HG03460 (cell line): ENCODE results near the gene ZYX.
"Not testable (repeated sequence)": the region's sequence is repeated elsewhere in the genome, so short reads cannot be mapped to it uniquely, and the experiment has no call there.

ENCODE experiments used
- ATAC-seq: cut with Tn5 transposase; IDR thresholded peaks from one replicate; pipeline ENCODE4 v1.9.1; 2021; ENCODE audit not compliant: unreplicated experiment

Gene ZYX

DNA sequence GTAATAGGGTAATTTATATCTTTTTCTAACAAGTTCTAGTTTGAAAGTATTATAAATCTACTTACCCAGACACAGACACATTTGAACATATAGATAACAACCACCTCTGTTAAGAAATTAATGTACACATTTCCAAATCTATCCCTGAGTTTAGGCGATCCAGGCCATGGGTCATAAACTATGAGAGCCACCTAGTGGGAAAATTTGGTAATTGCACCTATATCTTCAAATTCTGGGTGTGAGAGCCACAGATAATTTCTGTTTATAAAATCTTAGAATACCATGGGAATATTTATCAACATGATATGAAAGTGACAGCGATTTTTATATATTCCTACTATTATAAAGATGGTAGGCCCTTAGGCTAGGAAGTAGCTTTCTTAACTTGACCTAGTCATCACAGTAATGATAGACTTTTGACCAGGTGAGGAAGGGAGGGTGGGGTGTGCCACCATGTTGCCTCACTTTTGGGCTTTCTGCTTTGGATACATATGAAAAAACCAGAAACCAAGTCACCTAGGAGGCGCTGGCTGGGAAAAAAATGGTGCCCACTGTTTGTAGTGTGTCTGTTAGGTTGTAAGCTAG lies 35.5 kb downstream of the ZYX start:
- ATAC-seq, result peak; percentile 74

DNA sequence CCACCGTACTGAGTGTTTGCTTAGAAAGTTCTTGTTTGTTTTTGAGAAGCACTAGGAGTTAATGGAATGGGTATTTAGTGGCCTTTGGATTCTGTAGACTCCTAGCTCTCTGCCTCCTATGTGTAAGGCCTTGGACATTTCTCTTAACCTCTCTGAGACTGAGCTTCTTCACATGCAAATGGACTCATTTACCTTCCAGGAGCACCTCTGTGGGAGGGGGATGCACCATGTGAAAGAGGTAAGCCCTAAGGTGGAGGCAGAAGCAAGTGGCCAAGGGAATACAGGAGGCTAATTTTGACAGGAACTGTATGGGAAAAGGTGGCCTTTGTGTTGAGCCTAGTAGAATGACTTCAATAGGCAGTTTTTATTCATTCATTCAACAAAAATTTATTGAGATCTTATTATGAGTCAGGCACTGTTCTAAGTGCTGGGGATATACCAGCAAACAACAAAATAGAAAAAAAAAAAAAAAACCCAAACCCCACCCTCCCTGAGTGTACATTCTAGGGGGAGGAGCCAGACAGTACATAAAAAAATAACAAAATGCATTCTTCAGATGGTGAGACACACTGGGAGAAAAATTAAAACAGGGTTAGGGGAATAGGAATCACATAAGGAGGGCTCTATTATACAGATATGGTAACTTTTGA lies 36.7 kb downstream of the ZYX start:
- ATAC-seq, result no peak

DNA sequence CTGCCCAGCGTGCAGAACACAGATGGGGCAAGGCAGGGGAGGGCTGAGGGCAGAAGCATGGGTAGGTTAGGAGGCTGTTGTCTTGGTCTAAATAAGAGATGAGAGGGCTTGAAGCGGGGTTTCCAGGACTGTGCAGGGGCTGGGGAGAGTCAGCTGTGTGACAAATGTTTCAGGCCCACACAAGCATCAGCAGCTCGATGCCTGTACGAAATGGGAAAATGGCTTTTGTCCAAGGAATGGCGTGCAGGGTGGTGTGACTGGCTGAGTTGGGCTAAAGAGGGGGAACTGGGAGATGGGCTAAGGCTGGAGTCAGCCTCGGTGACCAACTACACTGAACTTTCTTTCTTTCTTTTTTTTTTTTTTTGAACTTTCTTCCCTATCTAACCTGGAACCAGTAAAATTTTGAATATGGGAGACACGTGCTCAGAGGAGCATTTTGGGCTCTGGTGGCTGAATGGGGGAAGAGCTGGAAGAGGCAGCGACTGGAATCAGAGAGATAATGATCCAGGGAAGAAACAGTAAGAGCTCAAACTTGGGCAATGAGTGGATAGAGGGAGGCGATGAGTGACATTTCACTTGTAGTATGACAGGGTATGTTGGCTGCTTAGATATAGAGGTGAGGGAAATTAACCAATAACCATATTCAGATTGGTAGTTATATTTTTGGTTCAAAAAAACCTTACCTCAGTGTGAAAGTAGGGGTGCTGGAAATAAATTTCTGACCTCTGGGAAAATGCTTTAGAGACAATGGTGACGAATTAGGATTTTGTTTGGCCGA lies 37.7 kb downstream of the ZYX start:
- no peak for ATAC-seq

DNA sequence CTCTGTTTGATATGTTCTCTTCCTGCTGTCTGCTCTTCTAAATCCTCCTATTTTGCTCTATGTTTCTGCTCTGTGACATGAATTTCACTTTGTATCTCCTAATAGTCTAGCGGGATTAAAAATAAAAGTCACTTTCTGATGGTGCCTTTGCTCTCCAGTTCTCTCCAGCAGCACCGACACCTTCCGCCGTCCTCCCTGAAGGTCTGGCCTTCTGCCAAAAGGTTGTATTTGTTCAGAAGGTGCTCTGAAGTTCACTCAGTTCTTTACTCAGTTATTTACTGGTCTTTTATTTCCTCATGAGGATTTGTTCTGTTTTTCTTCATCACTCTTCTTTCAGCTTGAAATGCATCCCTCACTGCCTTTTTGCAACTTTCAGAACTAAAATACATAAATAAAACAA lies 38.7 kb downstream of the ZYX start:
- ATAC-seq, result no peak

DNA sequence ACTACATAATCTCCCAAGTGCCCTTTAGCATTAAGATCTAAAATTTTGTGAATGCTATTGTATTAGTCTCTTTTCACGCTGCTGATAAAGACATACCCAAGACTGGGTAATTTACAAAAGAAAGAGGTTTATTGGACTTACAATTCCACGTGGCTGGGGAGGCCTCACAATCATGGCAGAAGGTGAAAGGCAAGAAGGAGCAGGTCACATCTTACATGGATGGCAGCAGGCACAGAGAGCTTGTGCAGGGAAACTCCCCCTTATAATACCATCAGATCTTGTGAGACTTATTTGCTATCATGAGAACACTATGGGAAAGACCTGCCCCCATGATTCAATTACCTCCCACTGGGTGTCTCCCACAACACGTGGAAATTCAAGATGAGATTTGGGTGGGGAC lies 39.5 kb downstream of the ZYX start:
- not testable (repeated sequence) for ATAC-seq

DNA sequence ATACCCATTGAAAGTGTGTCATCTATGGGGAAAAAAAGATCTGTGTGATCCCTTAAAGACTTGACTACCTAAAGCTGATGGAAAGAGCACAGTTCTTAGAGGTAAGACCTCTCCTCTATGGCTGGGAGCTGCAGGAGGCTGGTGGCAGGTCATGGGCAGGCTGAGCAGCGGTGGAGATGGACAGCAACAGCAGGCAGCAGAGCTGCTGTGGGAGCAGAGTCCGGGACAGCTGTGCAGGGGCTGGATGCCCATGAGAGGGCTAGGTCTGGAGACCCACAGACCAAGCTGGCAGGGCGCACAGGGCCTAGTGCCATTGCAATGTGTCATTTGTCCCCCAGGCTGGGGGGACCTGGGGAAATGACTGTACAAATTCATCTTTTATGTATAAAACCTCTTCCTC lies 40.9 kb downstream of the ZYX start:
- no peak for ATAC-seq

DNA sequence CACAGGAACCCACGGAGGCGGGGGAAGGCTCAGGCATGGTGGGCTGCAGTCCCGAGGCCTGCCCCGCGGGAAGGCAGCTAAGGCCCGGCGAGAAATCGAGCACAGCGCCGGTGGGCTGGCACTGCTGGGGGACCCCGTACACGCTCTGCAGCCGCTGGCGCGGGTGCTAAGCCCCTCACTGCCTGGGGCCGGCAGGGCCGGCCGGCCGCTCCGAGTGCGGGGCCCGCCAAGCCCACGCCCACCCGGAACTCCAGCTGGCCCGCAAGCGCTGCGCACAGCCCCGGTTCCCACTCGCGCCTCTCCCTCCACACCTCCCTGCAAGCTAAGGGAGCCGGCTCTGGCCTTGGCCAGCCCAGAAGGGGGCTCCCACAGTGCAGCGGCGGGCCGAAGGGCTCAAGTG lies 43.3 kb downstream of the ZYX start:
- ATAC-seq, result not testable (repeated sequence)

DNA sequence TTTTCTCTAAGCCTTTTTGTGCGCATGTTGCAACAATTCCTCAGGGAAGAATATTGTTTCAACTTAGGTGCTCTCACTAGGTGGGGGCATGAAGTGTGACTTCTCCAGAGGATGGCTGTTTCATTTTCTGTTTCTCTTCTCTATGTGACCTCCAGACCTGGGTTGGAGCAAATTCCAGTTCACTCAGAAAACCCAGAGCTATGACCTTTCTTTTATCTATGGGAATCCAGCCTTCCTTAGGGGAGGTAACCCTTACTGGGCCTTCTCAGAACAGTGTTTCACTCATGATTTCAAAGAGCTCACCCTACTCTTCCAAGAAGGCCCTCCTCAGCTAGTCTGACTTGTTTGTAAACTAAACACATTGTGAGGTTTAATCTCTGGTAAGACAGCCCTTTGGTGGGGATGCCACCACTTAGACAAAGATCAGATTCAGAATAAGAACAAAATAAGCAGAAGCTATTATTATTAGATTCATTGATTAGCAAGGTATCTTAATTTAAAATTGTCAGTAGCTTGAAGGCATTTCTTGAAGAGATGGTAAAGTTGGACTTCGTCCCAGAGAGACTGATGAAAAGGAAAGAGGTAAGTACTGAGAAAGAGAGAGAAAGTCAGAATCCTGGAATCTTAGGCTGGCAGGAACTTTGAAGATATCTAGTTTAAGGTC lies 45.5 kb downstream of the ZYX start:
- no peak for ATAC-seq

DNA sequence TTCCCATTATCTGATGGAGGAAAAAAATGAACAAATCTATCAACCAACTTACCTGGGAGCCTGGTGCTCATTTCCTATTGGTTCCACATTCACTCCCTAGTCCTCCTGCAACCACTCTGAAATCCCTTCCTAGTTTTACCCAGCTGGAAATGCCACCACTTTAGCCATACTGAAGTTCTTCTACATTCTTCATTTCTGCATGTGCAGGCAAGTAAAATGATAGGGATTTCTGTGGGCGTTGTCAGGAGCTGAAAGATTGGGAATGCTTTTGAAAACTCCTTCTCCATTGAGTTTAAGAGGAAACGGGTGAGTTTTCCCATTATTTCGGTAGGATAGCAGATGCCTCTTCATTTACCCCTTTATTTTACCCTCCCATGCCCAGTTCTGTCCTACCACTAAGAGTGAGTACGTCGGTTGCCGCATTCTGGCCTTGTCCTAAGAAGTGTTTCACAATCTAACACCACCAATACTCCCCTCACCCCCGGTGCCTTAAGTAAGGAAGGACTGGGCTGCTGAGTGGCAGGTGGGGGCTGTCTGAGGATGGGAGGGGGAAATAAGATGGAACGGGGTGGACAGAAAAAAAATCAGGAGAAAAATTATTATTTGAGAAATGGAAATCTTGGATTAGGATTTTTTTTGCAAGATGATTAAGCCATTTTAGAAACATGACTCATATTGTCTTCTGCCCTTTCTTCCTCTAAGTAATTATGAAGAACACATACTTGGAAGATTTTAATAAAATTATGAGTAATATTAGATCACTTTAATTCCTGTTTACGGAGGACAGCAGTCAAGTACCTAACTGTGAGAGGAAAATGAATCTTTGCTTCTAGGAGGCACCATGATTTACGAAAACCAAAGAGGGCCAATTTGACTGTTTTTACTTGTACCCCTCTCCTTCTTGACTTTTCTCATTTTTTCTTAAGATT lies 48.9 kb downstream of the ZYX start:
- ATAC-seq, result no peak

DNA sequence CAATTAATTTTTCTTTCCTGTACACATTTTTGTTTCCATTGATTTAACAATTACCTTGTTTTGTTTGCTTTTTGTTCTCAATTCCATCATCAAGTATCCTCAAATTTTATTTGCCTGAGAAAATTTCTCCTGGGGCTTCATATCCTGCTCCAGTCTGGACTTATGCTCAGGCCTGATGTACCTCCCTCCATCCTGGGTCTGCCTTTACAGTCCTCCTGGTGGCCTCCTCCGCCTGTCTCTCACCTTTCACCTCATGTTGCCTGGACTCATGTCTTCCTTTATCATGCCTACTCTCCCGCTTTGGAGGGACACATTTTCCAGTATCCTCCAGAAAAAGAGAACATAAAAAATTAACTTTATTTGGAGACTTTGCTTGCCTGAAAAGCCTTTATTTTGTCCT lies 50.0 kb downstream of the ZYX start:
- ATAC-seq, result no peak

DNA sequence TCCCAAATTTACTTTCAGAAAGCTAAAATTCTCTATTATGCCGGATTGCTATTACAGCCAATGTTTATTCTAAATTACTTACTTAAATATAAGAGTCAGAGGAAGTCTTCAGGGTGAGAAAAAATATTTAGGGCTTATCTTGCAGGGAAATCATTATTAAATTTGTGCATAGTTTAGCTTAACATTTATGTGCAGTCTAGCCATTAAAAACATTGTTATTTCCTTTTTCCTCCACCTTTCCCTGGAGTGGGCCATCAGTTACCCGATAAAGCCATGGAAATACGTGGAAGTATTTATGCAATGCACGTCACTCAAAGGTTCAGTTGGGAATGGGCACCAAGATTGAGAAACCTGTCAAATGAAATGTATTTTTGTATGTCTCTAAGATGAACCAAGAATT lies 52.6 kb downstream of the ZYX start:
- ATAC-seq, result no peak

DNA sequence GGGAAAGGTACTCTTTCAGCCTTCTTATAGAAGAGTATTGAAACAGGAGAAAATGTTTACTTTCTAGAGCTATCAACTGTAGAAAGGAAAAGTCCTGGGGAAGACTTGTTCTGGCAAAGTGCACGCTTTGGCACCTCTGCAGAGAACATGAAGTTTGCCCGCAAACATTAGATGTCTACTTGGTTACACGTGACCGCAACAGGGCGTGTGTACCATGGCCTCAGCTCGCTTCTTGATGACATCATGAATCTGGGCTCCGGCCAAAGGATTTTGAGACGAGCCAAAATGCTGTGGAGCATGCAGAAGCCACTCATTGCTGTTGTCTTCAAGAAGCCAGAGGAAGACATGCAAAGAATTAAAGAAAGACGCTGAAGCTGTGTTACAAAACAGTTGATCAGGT lies 53.5 kb downstream of the ZYX start:
- no peak for ATAC-seq

DNA sequence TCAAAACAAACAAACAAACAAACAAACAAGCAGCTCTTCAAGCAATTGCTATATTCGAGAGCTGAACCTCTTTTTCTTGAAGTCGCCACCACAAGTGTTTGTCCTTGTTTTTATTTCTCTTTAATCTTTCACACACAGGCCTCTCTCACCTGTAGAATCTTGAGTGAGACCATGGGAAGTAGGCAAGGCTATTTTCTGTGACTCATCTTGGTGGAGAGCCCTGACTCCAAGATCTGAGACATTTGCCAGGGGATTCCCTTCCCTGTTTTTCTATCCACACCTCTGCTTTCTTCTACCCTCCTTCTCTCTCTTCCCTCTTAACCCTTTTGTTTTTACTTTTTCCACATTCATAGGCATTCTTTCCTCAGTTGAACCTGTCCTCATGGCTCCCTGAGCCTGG lies 54.1 kb downstream of the ZYX start:
- ATAC-seq, result no peak

DNA sequence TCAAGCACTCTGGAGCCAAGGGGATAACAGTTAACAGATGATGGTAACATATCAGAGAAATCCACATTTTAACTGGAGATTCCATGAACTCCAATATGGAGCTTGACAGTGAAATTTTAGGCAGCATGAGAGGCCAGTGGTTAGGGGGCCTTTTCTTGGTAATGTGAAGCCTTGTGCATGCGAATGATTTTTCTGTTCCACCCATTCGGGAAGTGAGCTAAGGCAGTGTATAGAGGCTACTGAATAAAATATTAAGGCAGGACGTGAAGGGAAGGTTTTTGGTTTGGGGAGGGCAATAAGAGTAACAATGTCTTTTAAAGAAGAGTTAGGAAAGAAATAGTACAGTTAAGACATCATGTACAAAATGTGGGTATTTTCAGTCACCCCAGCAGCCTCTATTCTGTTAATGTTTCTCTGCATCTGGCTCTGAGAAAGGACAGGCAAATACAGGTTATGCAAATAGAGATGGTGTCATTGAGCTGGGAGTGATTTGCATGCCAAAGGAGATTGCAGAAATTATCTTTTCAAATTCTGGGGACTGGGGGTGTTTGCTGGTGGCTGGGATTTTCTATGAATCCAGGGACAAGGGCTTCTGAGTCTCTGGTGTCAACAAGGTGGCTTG lies 55.3 kb downstream of the ZYX start:
- ATAC-seq, result peak; percentile 93

DNA sequence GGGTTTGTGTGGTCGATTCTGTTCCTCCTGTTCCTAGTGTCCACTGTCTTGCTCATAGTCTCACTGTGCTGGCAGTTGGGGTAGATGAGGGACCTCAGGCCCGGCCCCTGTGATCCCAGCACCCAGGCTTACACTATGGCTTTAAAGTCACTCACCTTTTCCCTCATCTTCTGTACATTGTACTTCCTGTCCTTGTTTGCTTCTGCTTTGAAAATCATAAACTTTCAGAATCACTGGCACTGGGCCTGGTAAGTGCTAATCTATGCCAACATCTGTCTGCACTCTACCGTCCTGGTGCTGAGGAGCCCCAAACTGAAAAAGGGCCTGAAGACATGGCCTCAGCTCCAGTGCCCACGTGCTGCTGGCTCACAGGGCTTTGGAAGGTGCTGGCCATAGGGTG lies 56.4 kb downstream of the ZYX start:
- ATAC-seq, result peak; percentile 49

DNA sequence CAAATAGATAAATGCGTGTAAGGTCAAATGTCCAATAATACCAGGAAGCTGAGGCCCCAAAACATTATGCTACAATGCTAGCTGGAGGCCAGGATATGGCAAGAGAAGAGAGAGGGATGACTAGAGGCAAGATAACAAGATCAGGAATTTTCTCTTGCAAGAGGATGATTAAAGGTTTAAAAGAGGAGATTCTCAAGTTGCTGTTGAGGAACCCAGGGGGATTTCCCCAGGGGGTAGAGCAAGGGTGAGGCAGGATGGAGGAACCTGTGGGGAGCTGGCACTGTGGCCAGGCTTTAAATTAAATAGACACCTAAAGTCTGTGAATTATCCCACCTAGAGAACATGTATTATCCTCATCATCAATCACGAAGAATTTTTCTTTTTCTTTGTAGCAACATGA lies 58.7 kb downstream of the ZYX start:
- no peak for ATAC-seq
